IPS DF 4.7 (cell line): ENCODE measurements around the gene CCN6.

Experiments used
- DNase-seq: peaks from one replicate; pipeline ENCODE4 v3.0.0-alpha.2; 2013; ENCODE audit warnings: low spot score; ENCODE audit errors: extremely low read depth

The CCN6 gene

GRCh38 chr6:112054001-112054400, at the start of gene CCN6:
Gene CCN6, plus strand, starts transcription at chr6:112054104. Its CDS starts 254 bp downstream, at chr6:112054358.
- DNase-seq = no peak

- no peak for DNase-seq
Measured at GRCh38 chr6:112004201-112005012, 49.5 kb upstream of the CCN6 start.

GRCh38 chr6:112005013-112005371, 48.9 kb upstream of the CCN6 start:
- no peak for DNase-seq

- DNase-seq = no peak
Measured at GRCh38 chr6:112007254-112007653, 46.6 kb upstream of the CCN6 start.

GRCh38 chr6:112007805-112008204, 46.1 kb upstream of the CCN6 start:
- no peak for DNase-seq

GRCh38 chr6:112008482-112008881, 45.4 kb upstream of the CCN6 start:
- DNase-seq = no peak

- no peak for DNase-seq
Measured at GRCh38 chr6:112010328-112010727, 43.6 kb upstream of the CCN6 start.

- DNase-seq = no peak
Measured at GRCh38 chr6:112013051-112013450, 40.9 kb upstream of the CCN6 start.

- no peak for DNase-seq
Measured at GRCh38 chr6:112014483-112014882, 39.4 kb upstream of the CCN6 start.

GRCh38 chr6:112015725-112016124, 38.2 kb upstream of the CCN6 start:
- DNase-seq = no peak

GRCh38 chr6:112016320-112016719, 37.6 kb upstream of the CCN6 start:
- no peak for DNase-seq

- DNase-seq = no peak
Measured at GRCh38 chr6:112017169-112017568, 36.7 kb upstream of the CCN6 start.

GRCh38 chr6:112017760-112018537, 36.0 kb upstream of the CCN6 start:
- DNase-seq = no peak

- DNase-seq = no peak
Measured at GRCh38 chr6:112018619-112019416, 35.1 kb upstream of the CCN6 start.

GRCh38 chr6:112019589-112019988, 34.3 kb upstream of the CCN6 start:
- no peak for DNase-seq

- no peak for DNase-seq
Measured at GRCh38 chr6:112021691-112022310, 32.1 kb upstream of the CCN6 start.

GRCh38 chr6:112022749-112023148, 31.2 kb upstream of the CCN6 start:
- no peak for DNase-seq

GRCh38 chr6:112024464-112024863, 29.4 kb upstream of the CCN6 start:
- DNase-seq = no peak

- DNase-seq = no peak
Measured at GRCh38 chr6:112026933-112027332, 27.0 kb upstream of the CCN6 start.

GRCh38 chr6:112027942-112028674, 25.8 kb upstream of the CCN6 start:
- DNase-seq = no peak
